NCI-H526 treated with DMSO at 0.1 percent for 48 hours (cell line): Measurements from ENCODE around the gene LRCH3.
"Not testable (repeated sequence)": the region's sequence is repeated elsewhere in the genome, so short reads cannot be mapped to it uniquely, and the experiment has no call there.

ENCODE experiments used
- DNase-seq: peaks from one replicate; lab custom pipeline; 2025; lab: John Stamatoyannopoulos, UW

LRCH3 gene

GRCh38 chr3:197836244-197836643, 45.2 kb downstream of the LRCH3 start:
- DNase-seq: no peak

GRCh38 chr3:197837282-197837681, 46.2 kb downstream of the LRCH3 start:
- DNase-seq: no peak

GRCh38 chr3:197841789-197842188, 50.7 kb downstream of the LRCH3 start:
- no peak for DNase-seq

- no peak for DNase-seq
These were observed 55.4 kb downstream of the LRCH3 start for GRCh38 chr3:197846491-197846890.

GRCh38 chr3:197847866-197848401, 56.9 kb downstream of the LRCH3 start:
- DNase-seq: no peak

- no peak for DNase-seq
These were observed 63.7 kb downstream of the LRCH3 start for GRCh38 chr3:197854596-197855343.

GRCh38 chr3:197855571-197855970, 64.5 kb downstream of the LRCH3 start:
- no peak for DNase-seq

- no peak for DNase-seq
These were observed 65.3 kb downstream of the LRCH3 start for GRCh38 chr3:197856199-197856816.

- DNase-seq: no peak
These were observed 67.1 kb downstream of the LRCH3 start for GRCh38 chr3:197858133-197858532.

GRCh38 chr3:197858598-197858997, 67.5 kb downstream of the LRCH3 start:
- no peak for DNase-seq

- no peak for DNase-seq
These were observed 75.0 kb downstream of the LRCH3 start for GRCh38 chr3:197866035-197866434.

- DNase-seq: no peak
These were observed 82.3 kb downstream of the LRCH3 start for GRCh38 chr3:197873329-197873728.

GRCh38 chr3:197874064-197874463, 83.0 kb downstream of the LRCH3 start:
- DNase-seq: no peak

- no peak for DNase-seq
These were observed 83.6 kb downstream of the LRCH3 start for GRCh38 chr3:197874653-197875052.

- DNase-seq: no peak
These were observed 86.8 kb downstream of the LRCH3 start for GRCh38 chr3:197877902-197878301.

GRCh38 chr3:197878427-197878826, 87.4 kb downstream of the LRCH3 start:
- DNase-seq: no peak

GRCh38 chr3:197880491-197881269, 89.6 kb downstream of the LRCH3 start:
- DNase-seq: no peak

- DNase-seq: no peak
These were observed 90.4 kb downstream of the LRCH3 start for GRCh38 chr3:197881270-197881969.

- no peak for DNase-seq
These were observed 90.9 kb downstream of the LRCH3 start for GRCh38 chr3:197881970-197882338.

- no peak for DNase-seq
These were observed 91.5 kb downstream of the LRCH3 start for GRCh38 chr3:197882586-197882985.

GRCh38 chr3:197883541-197883940, 92.5 kb downstream of the LRCH3 start:
- DNase-seq: no peak

- DNase-seq: not testable (repeated sequence)
These were observed 93.3 kb downstream of the LRCH3 start for GRCh38 chr3:197884330-197884729.
